Activated T-cell treated with anti-CD3 and anti-CD28 coated beads for 48 hours (primary cell): ENCODE results near the gene SOD2.
"Not testable (repeated sequence)": the region's sequence is repeated elsewhere in the genome, so short reads cannot be mapped to it uniquely, and the experiment has no call there.

Experiments
- DNase-seq: peaks from one replicate; pipeline ENCODE4 v3.0.0-alpha.2; 2020; ENCODE audit warnings: low read depth

The SOD2 gene

DNA sequence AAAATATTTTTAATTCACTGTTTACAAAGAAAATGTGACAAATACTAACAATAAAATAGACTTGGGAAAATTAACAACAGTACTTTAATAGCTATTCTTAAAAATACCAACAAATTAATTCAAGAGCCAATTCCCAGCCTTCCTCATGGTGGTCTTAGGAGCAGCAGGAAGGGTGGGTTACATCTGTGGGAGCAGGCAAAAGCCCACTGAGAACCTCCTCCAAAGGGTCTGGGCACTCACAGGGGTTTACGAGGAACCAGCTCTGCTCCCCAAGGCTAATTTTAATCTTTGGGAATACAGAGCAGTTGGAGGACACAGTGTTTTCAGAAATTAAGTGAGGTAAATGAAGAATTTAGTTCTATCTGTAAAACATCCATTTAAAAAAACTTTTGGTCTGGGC is 10.2 kb downstream of the SOD2 start:
- no peak for DNase-seq

DNA sequence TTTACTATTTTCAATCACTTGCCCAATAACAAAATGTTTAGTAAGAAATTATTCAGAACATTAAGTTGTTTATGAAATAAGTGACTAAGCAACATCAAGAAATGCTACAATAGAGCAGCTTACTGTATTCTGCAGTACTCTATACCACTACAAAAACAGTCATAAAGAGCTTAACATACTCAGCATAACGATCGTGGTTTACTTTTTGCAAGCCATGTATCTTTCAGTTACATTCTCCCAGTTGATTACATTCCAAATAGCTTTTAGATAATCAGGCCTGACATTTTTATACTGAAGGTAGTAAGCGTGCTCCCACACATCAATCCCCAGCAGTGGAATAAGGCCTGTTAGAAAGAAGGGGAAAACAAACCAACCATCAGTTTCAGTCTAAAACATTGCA is 10.7 kb downstream of the SOD2 start:
- no peak for DNase-seq

DNA sequence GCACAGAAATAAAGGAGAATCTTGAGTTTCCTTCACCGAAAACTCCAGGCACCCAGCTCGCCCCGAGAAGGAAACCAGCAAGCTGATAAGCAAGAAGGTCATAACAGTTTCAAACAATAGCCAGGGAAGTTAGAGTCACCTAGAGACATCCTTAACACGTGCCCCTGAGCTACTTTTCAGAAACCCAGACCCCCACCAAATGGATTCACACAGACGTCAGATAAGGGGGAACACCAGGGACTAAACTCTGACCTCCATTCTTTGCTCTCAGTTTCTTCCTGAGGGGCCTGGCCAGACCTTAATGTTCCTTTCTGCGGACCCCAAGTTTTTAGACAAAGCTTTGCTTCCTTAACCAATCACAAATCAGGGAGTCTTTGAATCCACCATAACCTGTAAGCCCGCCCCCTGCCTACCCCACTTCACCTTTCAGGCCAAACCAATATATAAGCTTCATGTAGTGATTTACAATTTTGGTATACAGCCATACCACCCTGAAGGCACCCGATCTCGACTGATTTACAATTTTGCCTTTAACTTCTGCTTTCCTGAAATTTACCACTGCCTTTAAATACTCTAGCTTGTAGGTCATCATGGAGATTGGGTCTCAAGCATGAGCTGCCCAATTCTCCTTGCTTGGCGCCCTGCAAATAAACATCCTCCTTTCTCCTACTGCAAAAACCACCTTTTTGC is 11.7 kb downstream of the SOD2 start:
- DNase-seq = no peak

DNA sequence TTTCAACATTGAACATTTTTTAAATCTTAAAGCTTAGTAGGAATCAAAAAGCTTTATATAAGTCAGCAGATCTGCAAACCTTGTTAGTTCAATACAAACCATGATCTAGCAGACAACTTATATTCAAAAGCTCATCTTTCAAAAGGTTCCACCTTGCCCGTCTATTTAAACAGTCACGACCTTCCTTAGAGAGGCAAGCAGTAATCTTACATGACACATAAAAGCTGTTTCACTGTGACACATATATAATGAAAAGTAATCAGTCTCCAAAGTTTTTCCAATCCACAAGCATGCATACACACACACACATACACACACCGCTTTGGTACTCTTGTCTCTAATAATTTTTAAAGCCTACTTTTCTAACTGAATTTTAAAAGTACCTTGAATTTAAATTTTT is 12.9 kb downstream of the SOD2 start:
- DNase-seq = no peak

DNA sequence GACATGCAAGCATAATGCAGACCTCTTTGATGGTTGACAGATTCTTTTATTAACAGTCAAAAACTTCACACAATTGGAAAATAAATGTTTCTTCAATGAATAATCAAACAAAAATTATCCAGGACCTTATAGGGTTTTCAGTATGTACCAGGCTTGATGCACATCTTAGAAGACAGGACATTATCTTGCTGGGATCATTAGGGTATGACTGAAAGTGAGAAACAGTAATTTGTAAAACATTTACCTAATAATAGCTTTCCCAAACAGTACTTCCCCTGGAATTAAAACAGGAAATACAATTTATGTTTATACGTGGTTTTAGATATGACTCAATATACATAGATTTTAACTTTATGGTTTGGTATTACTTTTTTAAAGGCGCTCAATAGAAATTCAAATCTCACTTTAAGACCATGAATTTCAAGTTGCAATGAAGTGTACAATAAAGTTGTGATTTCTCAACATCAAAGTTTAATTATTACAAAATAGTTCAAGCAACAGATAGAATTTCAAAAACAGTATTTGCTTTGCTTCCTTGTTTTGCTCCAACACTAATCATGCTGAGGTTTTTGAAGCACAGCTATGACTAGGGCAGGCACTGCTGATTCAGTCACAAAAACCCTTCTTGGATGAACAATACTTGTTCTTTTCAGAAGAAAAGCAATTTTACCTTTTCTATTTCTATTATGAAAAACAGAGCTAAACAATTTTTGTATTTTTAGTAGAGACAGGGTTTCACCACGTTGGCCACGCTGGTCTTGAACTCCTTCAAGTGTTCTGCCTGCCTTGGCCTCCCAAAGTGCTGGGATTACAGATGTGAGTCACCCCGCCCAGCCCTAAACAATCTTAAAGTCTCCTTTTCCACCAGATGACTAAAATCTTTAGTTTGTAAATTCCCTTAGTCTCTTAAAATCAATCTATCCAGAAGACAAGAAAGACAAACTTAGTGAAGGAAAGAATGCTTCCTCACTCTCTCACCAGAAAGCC is 13.7 kb downstream of the SOD2 start:
- DNase-seq = peak; percentile 35

DNA sequence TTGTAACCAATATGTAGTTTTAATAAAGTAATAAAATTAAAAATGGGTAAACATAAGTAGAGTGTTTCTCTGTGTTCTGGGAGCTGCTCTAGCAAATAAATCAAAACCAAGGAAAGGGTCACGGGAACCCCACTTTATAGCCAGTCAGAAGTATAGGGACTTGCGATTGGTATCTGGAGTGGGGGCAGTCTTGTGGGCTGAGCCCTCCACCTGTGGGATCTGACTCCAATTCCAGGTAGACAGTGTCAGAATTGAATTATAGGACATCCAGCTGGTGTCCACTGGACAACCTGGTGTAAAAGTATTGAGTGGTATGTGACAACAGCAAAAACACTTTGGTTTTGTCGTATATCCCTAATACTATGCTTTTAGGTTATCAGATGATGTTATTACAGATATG is 14.5 kb downstream of the SOD2 start:
- no peak for DNase-seq

GRCh38 chr6:159677506-159678165 is 15.4 kb downstream of the SOD2 start:
- DNase-seq = no peak

DNA sequence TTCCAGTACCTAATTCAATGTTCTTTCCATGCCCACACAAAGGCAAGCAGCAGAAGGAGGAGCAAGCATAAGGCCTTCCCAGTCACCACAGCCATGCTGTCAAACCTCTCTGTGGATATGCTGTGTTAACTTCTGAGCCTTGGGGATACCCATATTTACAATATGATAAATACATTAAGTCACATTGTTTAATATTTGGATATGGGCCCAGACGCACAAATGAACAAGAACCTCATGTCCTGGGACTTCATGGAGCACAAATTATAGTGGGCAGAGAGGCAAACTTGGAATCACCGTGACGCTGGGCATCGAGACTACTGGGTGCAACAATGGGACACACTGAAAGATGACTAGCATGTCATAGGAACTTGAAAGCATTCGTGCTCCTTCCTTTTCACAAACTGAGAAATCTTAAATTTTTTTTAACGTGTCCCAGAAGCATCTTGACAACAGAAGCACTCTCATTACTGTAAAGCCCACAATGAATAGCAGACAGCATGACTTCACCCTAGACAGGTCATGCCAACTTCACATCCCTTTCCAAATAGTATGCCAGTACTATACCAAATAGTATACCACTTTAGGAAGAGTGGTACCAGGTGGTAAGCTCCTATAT is 16.0 kb downstream of the SOD2 start:
- no peak for DNase-seq

DNA sequence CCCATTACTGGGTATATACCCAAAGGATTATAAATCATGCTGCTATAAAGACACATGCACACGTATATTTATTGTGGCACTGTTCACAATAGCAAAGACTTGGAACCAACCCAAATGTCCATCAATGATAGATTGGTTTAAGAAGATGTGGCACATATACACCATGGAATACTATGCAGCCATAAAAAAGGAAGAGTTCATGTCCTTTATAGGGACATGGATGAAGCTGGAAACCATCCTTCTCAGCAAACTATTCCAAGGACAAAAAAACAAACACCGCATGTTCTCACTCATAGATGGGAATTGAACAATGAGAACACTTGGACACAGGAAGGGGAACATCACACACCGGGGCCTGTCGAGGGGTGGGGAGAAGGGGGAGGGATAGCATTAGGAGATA is 16.8 kb downstream of the SOD2 start:
- not testable (repeated sequence) for DNase-seq

- no peak for DNase-seq
Observed at GRCh38 chr6:159665868-159666635, 27.0 kb downstream of the SOD2 start.

- not testable (repeated sequence) for DNase-seq
Observed at GRCh38 chr6:159663368-159663889, 29.6 kb downstream of the SOD2 start.

GRCh38 chr6:159661977-159662376 is 31.1 kb downstream of the SOD2 start:
- not testable (repeated sequence) for DNase-seq

- no peak for DNase-seq
Observed at GRCh38 chr6:159655409-159655988, 37.5 kb downstream of the SOD2 start.

GRCh38 chr6:159654483-159655098 is 38.5 kb downstream of the SOD2 start:
- DNase-seq = no peak

GRCh38 chr6:159650314-159650713 is 42.7 kb downstream of the SOD2 start:
- no peak for DNase-seq

- no peak for DNase-seq
Observed at GRCh38 chr6:159649441-159649840, 43.6 kb downstream of the SOD2 start.

DNA sequence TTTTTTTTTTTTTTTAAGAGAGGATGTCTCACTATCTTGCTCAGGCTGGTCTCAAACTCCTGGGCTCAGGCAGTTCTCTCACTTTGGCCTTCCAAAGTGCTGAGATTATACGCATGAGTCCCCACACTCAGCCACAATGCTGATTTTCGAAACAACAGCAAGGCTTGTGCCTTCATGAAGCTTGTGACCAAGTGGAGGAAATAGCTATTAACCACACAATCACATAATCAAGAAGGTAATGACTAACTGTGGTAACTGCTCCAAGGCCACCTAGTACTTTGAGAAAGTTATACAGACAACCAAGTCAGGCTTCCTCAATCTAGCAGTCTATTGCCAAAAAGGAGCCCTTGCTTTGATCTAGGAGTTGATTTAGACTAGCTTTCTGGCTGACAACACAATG is 46.3 kb downstream of the SOD2 start:
- no peak for DNase-seq

- no peak for DNase-seq
Observed at GRCh38 chr6:159646116-159646515, 46.9 kb downstream of the SOD2 start.

- no peak for DNase-seq
Observed at GRCh38 chr6:159645640-159646039, 47.4 kb downstream of the SOD2 start.
